Type B pancreatic cell (in vitro differentiated cells): Measurements from ENCODE around the gene CACNA1D. TPM values are rescaled to one million over a fixed set of nuclear protein-coding genes. Genes with fewer than 3 reads are reported as not detected.

ENCODE experiments used
- DNase-seq: peaks from one replicate; pipeline ENCODE4 v3.0.0; 2021; ENCODE audit warnings: mixed read lengths; ENCODE audit not compliant: unreplicated experiment; ENCODE audit errors: extremely low spot score
- H3K27ac Mint-ChIP-seq: 2 replicates; pipeline ENCODE4 v1.8.0; 2021; ENCODE audit warnings: mild to moderate bottlenecking, mixed read lengths
- H3K27me3 Mint-ChIP-seq: 2 replicates; pipeline ENCODE4 v1.8.0; 2021; ENCODE audit warnings: mixed read lengths
- H3K36me3 Mint-ChIP-seq: 2 replicates; pipeline ENCODE4 v1.8.0; 2021; ENCODE audit warnings: mixed read lengths
- H3K4me1 Mint-ChIP-seq: one replicate; pipeline ENCODE4 v1.8.0; 2021; ENCODE audit warnings: mixed read lengths; ENCODE audit not compliant: unreplicated experiment
- H3K4me3 Mint-ChIP-seq: 2 replicates; pipeline ENCODE4 v1.8.0; 2021; ENCODE audit warnings: mild to moderate bottlenecking, mixed read lengths
- H3K9me3 Mint-ChIP-seq: 2 replicates; pipeline ENCODE4 v1.8.0; 2021; ENCODE audit warnings: mixed read lengths
- total RNA-seq: library from RNA; stranded (reverse); gene quantifications from 2 replicates; pipeline ENCODE4 v1.2.1, GENCODE V29; 2021; ENCODE audit warnings: low replicate concordance
- TF ChIP-seq, protein P1 (sequence below): fragments of 200-600 bp; sonication (generic); conservative IDR thresholded peaks from 2 replicates; pipeline ENCODE4 v1.5.0; 2021; ENCODE audit warnings: antibody characterized with exemption, mild to moderate bottlenecking

CACNA1D gene
- total RNA-seq, 1 donor from 2014 or later = 17.4 TPM

DNA sequence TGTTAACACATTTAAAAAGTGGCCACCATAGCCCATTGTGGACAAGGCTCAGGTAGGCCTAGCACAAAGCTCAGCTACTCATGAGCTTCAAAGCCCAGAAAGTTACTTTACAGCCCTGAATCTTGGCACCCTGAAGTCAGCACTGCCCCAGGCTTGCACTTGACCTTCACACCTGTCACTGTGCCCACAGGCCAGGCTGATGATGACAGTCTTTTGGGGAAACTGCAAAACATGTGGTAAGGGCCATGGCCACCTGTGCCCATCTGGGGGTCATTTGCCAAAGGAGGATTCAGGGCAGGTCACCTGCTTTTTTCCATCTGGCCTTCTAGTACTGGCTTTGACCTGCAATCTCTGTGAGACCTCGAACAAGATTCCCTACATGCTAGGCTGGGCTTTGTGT, 340.8 kb downstream of the CACNA1D start:
- TF ChIP-seq, protein P1, sequence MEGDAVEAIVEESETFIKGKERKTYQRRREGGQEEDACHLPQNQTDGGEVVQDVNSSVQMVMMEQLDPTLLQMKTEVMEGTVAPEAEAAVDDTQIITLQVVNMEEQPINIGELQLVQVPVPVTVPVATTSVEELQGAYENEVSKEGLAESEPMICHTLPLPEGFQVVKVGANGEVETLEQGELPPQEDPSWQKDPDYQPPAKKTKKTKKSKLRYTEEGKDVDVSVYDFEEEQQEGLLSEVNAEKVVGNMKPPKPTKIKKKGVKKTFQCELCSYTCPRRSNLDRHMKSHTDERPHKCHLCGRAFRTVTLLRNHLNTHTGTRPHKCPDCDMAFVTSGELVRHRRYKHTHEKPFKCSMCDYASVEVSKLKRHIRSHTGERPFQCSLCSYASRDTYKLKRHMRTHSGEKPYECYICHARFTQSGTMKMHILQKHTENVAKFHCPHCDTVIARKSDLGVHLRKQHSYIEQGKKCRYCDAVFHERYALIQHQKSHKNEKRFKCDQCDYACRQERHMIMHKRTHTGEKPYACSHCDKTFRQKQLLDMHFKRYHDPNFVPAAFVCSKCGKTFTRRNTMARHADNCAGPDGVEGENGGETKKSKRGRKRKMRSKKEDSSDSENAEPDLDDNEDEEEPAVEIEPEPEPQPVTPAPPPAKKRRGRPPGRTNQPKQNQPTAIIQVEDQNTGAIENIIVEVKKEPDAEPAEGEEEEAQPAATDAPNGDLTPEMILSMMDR = no peak
- no peak for DNase-seq
- no peak overlapping the region for H3K4me3 Mint-ChIP-seq
- no peaks in the 10 kb centered on the region for H3K9me3 Mint-ChIP-seq
- H3K27ac Mint-ChIP-seq = no peak overlapping the region
- no peaks in the 10 kb centered on the region for H3K27me3 Mint-ChIP-seq
- H3K4me1 Mint-ChIP-seq = peaks cover 3% of the 10 kb centered on the region
- peaks cover 4% of the 10 kb centered on the region for H3K36me3 Mint-ChIP-seq

- peak; percentile 39 for DNase-seq
- H3K4me3 Mint-ChIP-seq = no peak overlapping the region
- no peak overlapping the region for H3K27ac Mint-ChIP-seq
- TF ChIP-seq, protein P1 = no peak
- H3K4me1 Mint-ChIP-seq = peaks cover 3% of the 10 kb centered on the region
- H3K27me3 Mint-ChIP-seq = no peaks in the 10 kb centered on the region
- H3K9me3 Mint-ChIP-seq = no peaks in the 10 kb centered on the region
- H3K36me3 Mint-ChIP-seq = peaks cover 4% of the 10 kb centered on the region
Observed at GRCh38 chr3:53836084-53836872, 341.9 kb downstream of the CACNA1D start.

DNA sequence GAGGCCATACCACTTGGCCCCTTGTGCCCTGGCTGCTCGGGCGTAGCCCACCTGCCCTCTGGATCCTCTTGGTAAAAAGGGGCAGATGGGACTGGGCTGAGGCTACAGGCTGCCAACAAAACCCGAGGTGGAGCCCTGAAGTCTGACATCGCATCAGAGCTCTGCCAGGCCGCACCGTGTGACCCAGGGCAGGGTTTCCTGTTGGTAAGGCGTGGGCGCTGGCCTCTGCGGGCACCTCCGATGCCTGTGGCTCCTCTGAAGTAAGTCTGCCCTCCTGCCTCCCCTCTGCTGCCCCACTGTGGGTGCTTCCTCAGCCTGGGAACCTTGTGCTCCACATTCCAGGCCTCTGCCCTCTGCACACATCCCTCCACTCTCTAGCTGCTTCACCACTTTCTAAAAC, 342.9 kb downstream of the CACNA1D start:
- H3K4me3 Mint-ChIP-seq = no peak overlapping the region

GRCh38 chr3:53841296-53841695, 346.9 kb downstream of the CACNA1D start:
- TF ChIP-seq, protein P1 = no peak

More for the DNA sequence above, 342.9 kb downstream of the CACNA1D start:
- H3K36me3 Mint-ChIP-seq = peaks cover 4% of the 10 kb centered on the region
- H3K27me3 Mint-ChIP-seq = no peaks in the 10 kb centered on the region
- no peak for DNase-seq
- no peak overlapping the region for H3K27ac Mint-ChIP-seq
- no peaks in the 10 kb centered on the region for H3K9me3 Mint-ChIP-seq
- TF ChIP-seq, protein P1 = no peak
- peaks cover 5% of the 10 kb centered on the region for H3K4me1 Mint-ChIP-seq

DNA sequence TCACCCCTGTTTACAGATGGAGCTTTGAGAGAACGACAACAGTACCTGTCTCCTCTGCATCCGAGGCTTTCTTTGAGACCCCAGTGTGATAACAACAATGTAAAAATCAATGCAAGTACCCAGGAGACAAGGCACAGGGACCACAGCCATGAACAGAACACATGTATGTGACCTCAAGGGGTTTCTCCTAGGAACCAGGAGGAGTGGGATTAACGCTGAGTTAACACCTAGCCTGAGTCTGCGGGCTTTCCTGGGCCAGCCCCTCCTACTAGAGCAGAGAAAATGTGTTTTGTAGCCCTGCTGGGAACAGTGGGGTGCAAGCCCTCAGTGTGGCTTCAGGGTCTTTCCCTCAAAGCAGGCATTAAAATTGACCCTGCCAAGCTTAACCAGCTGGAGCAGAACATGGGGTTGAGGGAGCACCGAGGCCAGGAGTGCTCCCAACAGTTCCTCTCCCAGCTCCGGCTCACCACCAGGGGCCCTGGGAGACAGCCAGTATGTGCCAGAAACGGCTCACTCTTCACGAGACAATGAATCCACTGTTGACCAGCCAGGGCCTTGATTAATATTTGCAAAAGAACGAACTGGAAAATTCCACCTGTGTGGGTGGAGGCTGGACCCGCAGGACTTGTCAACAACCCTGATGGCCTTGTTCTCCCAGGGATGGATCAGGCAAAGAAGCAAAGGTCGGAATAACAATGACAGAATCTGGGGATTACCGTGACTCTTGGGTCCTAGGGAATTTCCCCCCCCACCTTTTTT, 348.2 kb downstream of the CACNA1D start:
- H3K9me3 Mint-ChIP-seq = no peaks in the 10 kb centered on the region
- H3K4me3 Mint-ChIP-seq = peak overlapping the region; percentile 70
- peaks cover 11% of the 10 kb centered on the region for H3K27me3 Mint-ChIP-seq
- TF ChIP-seq, protein P1 = peak; percentile 64
- peaks cover 30% of the 10 kb centered on the region for H3K4me1 Mint-ChIP-seq
- no peak overlapping the region for H3K27ac Mint-ChIP-seq
- no peaks in the 10 kb centered on the region for H3K36me3 Mint-ChIP-seq
- DNase-seq = no peak

More at GRCh38 chr3:53841296-53841695, 346.9 kb downstream of the CACNA1D start:
- Mint-ChIP-seq H3K36me3 (no peaks in the 10 kb centered on the region), H3K4me3 (no peak overlapping the region), H3K27me3 (peaks cover 3% of the 10 kb centered on the region), H3K27ac (no peak overlapping the region), H3K4me1 (peaks cover 30% of the 10 kb centered on the region), H3K9me3 (no peaks in the 10 kb centered on the region)
- DNase-seq = no peak
